Erythroblast (primary cell): Measurements from ENCODE around the gene EIF4EBP2.
A peak's percentile ranks its signal among the peaks of the same experiment; 100 is the strongest.

Source experiments
- DNase-seq, 2 experiments: peaks; one replicate each; lab custom pipeline; 2025; lab: John Stamatoyannopoulos, UW
- GATA1 ChIP-seq: IDR thresholded peaks from 2 replicates; pipeline ENCODE4 v1.6.1; 2011; ENCODE audit warnings: low read depth, mild to moderate bottlenecking, control low read depth, low read length, moderate library complexity
- POLR2A ChIP-seq: IDR thresholded peaks from 2 replicates; pipeline ENCODE4 v1.6.1; 2011; ENCODE audit warnings: mild to moderate bottlenecking, low read length

The EIF4EBP2 gene

GRCh38 chr10:70404036-70404786 lies at the start of gene EIF4EBP2:
Gene EIF4EBP2 (plus strand): TSS chr10:70404145. CDS start chr10:70404402, 257 bp downstream.
- peak; percentile 97 to 99 for DNase-seq
- TF ChIP-seq GATA1 (no peak), POLR2A (peak; percentile 81)

GRCh38 chr10:70354556-70354955 lies 49.4 kb upstream of the EIF4EBP2 start:
- DNase-seq, result no peak
- TF ChIP-seq GATA1, result no peak
- TF ChIP-seq POLR2A, result no peak

GRCh38 chr10:70355051-70356021 lies 48.6 kb upstream of the EIF4EBP2 start:
- DNase-seq, result no peak

GRCh38 chr10:70357565-70357964 lies 46.4 kb upstream of the EIF4EBP2 start:
- no peak for DNase-seq

More at GRCh38 chr10:70355051-70356021, 48.6 kb upstream of the EIF4EBP2 start:
- TF ChIP-seq POLR2A (no peak), GATA1 (no peak)

GRCh38 chr10:70358446-70358845 lies 45.5 kb upstream of the EIF4EBP2 start:
- no peak for DNase-seq
- TF ChIP-seq POLR2A, result no peak
- no peak for TF ChIP-seq GATA1

More at GRCh38 chr10:70357565-70357964, 46.4 kb upstream of the EIF4EBP2 start:
- TF ChIP-seq GATA1 (no peak), POLR2A (no peak)

- DNase-seq, result no peak
- no peak for TF ChIP-seq POLR2A
- TF ChIP-seq GATA1, result no peak
Measured at GRCh38 chr10:70359017-70359550, 44.9 kb upstream of the EIF4EBP2 start.

GRCh38 chr10:70360215-70360614 lies 43.7 kb upstream of the EIF4EBP2 start:
- no peak for DNase-seq
- TF ChIP-seq GATA1 (no peak), POLR2A (no peak)

- TF ChIP-seq GATA1 (no peak), POLR2A (no peak)
- DNase-seq, result no peak
Measured at GRCh38 chr10:70362328-70362727, 41.6 kb upstream of the EIF4EBP2 start.

GRCh38 chr10:70363292-70363691 lies 40.7 kb upstream of the EIF4EBP2 start:
- TF ChIP-seq GATA1, result no peak
- no peak for TF ChIP-seq POLR2A

GRCh38 chr10:70363971-70364771 lies 39.8 kb upstream of the EIF4EBP2 start:
- TF ChIP-seq GATA1 (no peak), POLR2A (no peak)

More at GRCh38 chr10:70363292-70363691, 40.7 kb upstream of the EIF4EBP2 start:
- DNase-seq, result no peak

GRCh38 chr10:70364772-70365091 lies 39.2 kb upstream of the EIF4EBP2 start:
- no peak for DNase-seq
- TF ChIP-seq POLR2A (no peak), GATA1 (no peak)

More at GRCh38 chr10:70363971-70364771, 39.8 kb upstream of the EIF4EBP2 start:
- peak; percentile 81 to 90 for DNase-seq

GRCh38 chr10:70367195-70367796 lies 36.6 kb upstream of the EIF4EBP2 start:
- no peak for DNase-seq
- TF ChIP-seq POLR2A (no peak), GATA1 (no peak)

GRCh38 chr10:70368774-70369482 lies 35.0 kb upstream of the EIF4EBP2 start:
- no peak for DNase-seq
- TF ChIP-seq GATA1, result no peak
- no peak for TF ChIP-seq POLR2A
